ENCODE data around the gene MRPL55. TPM values are rescaled to one million over a fixed set of nuclear protein-coding genes. Genes with fewer than 3 reads are reported as not detected.

The MRPL55 gene

DNA sequence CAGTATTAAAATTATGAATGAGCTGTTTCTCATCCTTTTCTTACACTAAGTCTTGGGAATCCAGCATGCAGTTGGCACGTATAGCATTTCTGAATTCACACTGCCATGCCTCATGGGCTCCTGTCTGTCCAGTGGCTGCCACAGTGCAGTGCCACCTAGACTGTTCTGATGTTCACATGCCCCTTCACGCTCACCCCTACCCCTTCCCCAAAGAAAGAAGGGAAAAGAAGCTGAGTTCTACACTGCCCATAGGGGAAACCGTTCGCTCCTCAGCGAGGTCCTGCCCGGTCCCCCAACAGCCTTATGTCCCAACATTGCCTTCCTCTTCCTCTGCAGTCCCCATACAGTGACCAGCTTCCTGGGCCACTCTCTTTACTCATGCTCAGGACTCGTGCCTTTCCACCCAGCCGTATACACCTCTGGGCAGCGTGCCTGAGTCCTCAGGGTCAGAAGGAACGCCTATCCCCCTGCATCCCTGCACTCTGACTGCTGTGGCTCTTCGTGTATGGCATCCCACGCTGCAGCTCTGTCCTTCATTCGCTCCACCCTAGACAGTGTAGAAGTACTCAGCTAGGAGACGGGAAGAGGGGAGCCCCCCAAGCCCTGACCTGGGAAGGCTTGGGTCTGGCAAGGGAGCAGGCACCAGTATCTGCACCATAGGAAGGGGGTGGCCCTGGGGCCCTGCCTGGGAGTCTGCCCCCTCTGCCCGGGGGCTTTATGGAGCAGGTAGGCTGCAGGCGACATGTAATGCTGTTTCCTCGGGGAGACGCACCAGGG is 50.7 kb downstream of the MRPL55 start:
- H3K23ac ChIP-seq (ENCODE audit: low read length), result no peak overlapping the region
- no peak overlapping the region for H3K56ac ChIP-seq (ENCODE audit: low read length)
- no peak for DNase-seq
- H3K4me2 ChIP-seq (ENCODE audit: low read length), result no peak overlapping the region
- H3K27me3 ChIP-seq (ENCODE audit: insufficient read depth, low read length, poor library complexity), result peaks cover 3% of the 10 kb centered on the region
- H3K79me1 ChIP-seq (ENCODE audit: low read length), result no peaks in the 10 kb centered on the region
- no CpG with 5 or more reads among the region's 18 CpGs for WGBS (ENCODE audit: extremely low coverage, insufficient coverage, low lambda C conversion rate)
- H4K5ac ChIP-seq (ENCODE audit: low read length), result no peak overlapping the region
- no peaks in the 10 kb centered on the region for H3K79me2 ChIP-seq (ENCODE audit: control insufficient read depth, insufficient read depth, low read length)
- no peak overlapping the region for H3K18ac ChIP-seq (ENCODE audit: low read length)
- H2BK5ac ChIP-seq (ENCODE audit: low read length), result no peak overlapping the region
- no peak overlapping the region for H3K4me3 ChIP-seq (ENCODE audit: low read length)
- H3K4ac ChIP-seq (ENCODE audit: low read depth, low read length), result no peak overlapping the region
- no peak overlapping the region for H2AK5ac ChIP-seq (ENCODE audit: low read length)
- H2BK120ac ChIP-seq (ENCODE audit: low read depth, low read length), result no peak overlapping the region
- no peaks in the 10 kb centered on the region for H3K4me1 ChIP-seq (ENCODE audit: control insufficient read depth, low read depth, low read length)
- H4K8ac ChIP-seq (ENCODE audit: low read depth, low read length), result no peak overlapping the region
- H3K36me3 ChIP-seq (ENCODE audit: control insufficient read depth, insufficient read depth, low read length), result no peaks in the 10 kb centered on the region
- no peak overlapping the region for H3K9ac ChIP-seq (ENCODE audit: low read length)
- no peak overlapping the region for H2BK15ac ChIP-seq (replicated peaks; ENCODE audit: low read depth)
- no peak overlapping the region for H3K27ac ChIP-seq (ENCODE audit: low read depth, low read length)

Small RNA genes lying within 50 kb of the gene (small RNA-seq; reads per million reads assigned to genes)
- not detected for gene AL359510.1 (ENCODE audit: insufficient read depth)

Data from mesendoderm (in vitro differentiated cells).